SK-N-SH (cell line): ENCODE measurements around the gene CCDC192. TPM values are rescaled to one million over a fixed set of nuclear protein-coding genes. Genes with fewer than 3 reads are reported as not detected.

Experiments
- CTCF ChIA-PET: fragments of 300-600, 350-600 bp; formaldehyde crosslinking; extraction: SDS; loops from one replicate; lab custom pipeline; 2021; lab: Yijun Ruan, JAX
- POLR2A ChIA-PET: fragments of 350-600 bp; sonication (Branson Sonifier 250); formaldehyde crosslinking; extraction: SDS; loops from one replicate; lab custom pipeline; 2020; ENCODE audit warnings: antibody characterized with exemption, inconsistent platforms; lab: Yijun Ruan, JAX
- DNase-seq: peaks from one replicate; pipeline ENCODE4 v3.0.0; 2012
- H2AFZ ChIP-seq: fragments of 200-600 bp; sonication (generic); 2 replicates; pipeline ENCODE4 v1.8.1; 2016; ENCODE audit warnings: antibody characterized with exemption, mild to moderate bottlenecking, low read depth
- H3F3A ChIP-seq: fragments of 200-600 bp; sonication (generic); replicated peaks from 2 replicates; pipeline ENCODE3; 2016; ENCODE audit warnings: antibody characterized with exemption, mild to moderate bottlenecking; ENCODE audit not compliant: insufficient read depth
- H3K27ac ChIP-seq, 2 experiments: fragments of 200-500 bp in 1 of 2; fragments of 200-600 bp in 1 of 2; sonication (Bioruptor generic) in 1 of 2; sonication (generic), shearing (Covaris generic) in 1 of 2; 2 replicates each; pipeline versions ENCODE4 v1.5.1 to v1.6.1; 2014 to 2016; ENCODE audit warnings: low read depth in 2 of 2, inconsistent platforms in 1 of 2, low read length in 1 of 2, mild to moderate bottlenecking in 1 of 2, mixed read lengths in 1 of 2
- H3K27me3 ChIP-seq: fragments of 200-600 bp; sonication (generic), shearing (Covaris generic); 2 replicates; pipeline ENCODE4 v1.6.1; 2016; ENCODE audit warnings: mixed run types; ENCODE audit not compliant: insufficient read depth
- H3K36me3 ChIP-seq, 2 experiments: fragments of 200-500 bp in 1 of 2; fragments of 200-600 bp in 1 of 2; sonication (Bioruptor generic) in 1 of 2; sonication (generic) in 1 of 2; replicated peaks in 1 of 2; 2 replicates each; pipeline versions ENCODE3 to v1.5.1; 2014 to 2016; ENCODE audit warnings: low read length in 1 of 2, mild to moderate bottlenecking in 1 of 2; ENCODE audit not compliant: insufficient read depth in 2 of 2, control insufficient read depth in 1 of 2
- H3K4me1 ChIP-seq, 2 experiments: fragments of 200-500 bp in 1 of 2; fragments of 200-600 bp in 1 of 2; sonication (Bioruptor generic) in 1 of 2; sonication (generic), shearing (Covaris generic) in 1 of 2; 2 replicates each; pipeline versions ENCODE4 v1.5.1 to v1.6.1; 2014 to 2016; ENCODE audit warnings: low read depth in 1 of 2, low read length in 1 of 2, mixed run types in 1 of 2; ENCODE audit not compliant: insufficient read depth in 2 of 2, control insufficient read depth in 1 of 2
- H3K4me2 ChIP-seq: fragments of 200-600 bp; sonication (generic), shearing (Covaris generic); 2 replicates; pipeline ENCODE4 v1.6.1; 2017; ENCODE audit warnings: mixed run types
- H3K4me3 ChIP-seq, 2 experiments: fragments of 200-500 bp in 1 of 2; fragments of 200-600 bp in 1 of 2; sonication (Bioruptor generic) in 1 of 2; sonication (generic), shearing (Covaris generic) in 1 of 2; 2 replicates each; pipeline versions ENCODE4 v1.5.1 to v1.8.1; 2014 to 2016; ENCODE audit warnings: low read depth in 2 of 2, inconsistent platforms in 1 of 2, low read length in 1 of 2, mild to moderate bottlenecking in 1 of 2, mixed read lengths in 1 of 2, moderate library complexity in 1 of 2
- H3K79me2 ChIP-seq: fragments of 200-600 bp; sonication (generic); 2 replicates; pipeline ENCODE4 v1.8.1; 2017; ENCODE audit warnings: mild to moderate bottlenecking; ENCODE audit not compliant: insufficient read depth
- H3K9ac ChIP-seq: fragments of 200-600 bp; sonication (generic); 2 replicates; pipeline ENCODE4 v1.6.1; 2017; ENCODE audit warnings: mixed run types
- H3K9me2 ChIP-seq: fragments of 200-600 bp; sonication (generic); 2 replicates; pipeline ENCODE4 v1.6.1; 2017; ENCODE audit warnings: mixed run types
- H3K9me3 ChIP-seq: fragments of 200-600 bp; sonication (generic); 2 replicates; pipeline ENCODE4 v1.6.1; 2017; ENCODE audit warnings: mixed run types, mild to moderate bottlenecking, moderate library complexity
- H4K20me1 ChIP-seq: fragments of 200-600 bp; sonication (generic); 2 replicates; pipeline ENCODE4 v1.6.1; 2017; ENCODE audit warnings: mild to moderate bottlenecking, mixed run types; ENCODE audit not compliant: insufficient read depth
- EZH2phosphoT487 ChIP-seq: fragments of 200-600 bp; sonication (generic); IDR thresholded peaks from 2 replicates; pipeline ENCODE4 v1.6.1; 2017; ENCODE audit warnings: low read depth, mixed run types, mild to moderate bottlenecking, antibody characterized with exemption, moderate library complexity, borderline replicate concordance
- FOXJ3 ChIP-seq: sonication (generic); formaldehyde crosslinking; IDR thresholded peaks from 2 replicates; pipeline ENCODE4 v1.5.1; 2020; ENCODE audit warnings: mild to moderate bottlenecking, missing genetic modification reagents
- GATA2 ChIP-seq: sonication (generic); formaldehyde crosslinking; IDR thresholded peaks from 2 replicates; pipeline ENCODE4 v1.5.0; 2020; ENCODE audit warnings: mild to moderate bottlenecking, missing genetic modification reagents
- MEF2A ChIP-seq: IDR thresholded peaks from 2 replicates; pipeline ENCODE4 v1.4.0; 2012; ENCODE audit warnings: low read depth, borderline replicate concordance
- NFIC ChIP-seq: IDR thresholded peaks from 2 replicates; pipeline ENCODE4 v1.4.0; 2012; ENCODE audit warnings: borderline replicate concordance
- NRF1 ChIP-seq: IDR thresholded peaks from 2 replicates; pipeline ENCODE4 v1.6.1; 2012; ENCODE audit warnings: low read depth, mild to moderate bottlenecking, low read length
- POLR2AphosphoS5 ChIP-seq: IDR thresholded peaks from 2 replicates; pipeline ENCODE4 v1.6.1; 2012; ENCODE audit warnings: low read depth, low read length
- RAD21 ChIP-seq: IDR thresholded peaks from 2 replicates; pipeline ENCODE4 v1.6.1; 2012; ENCODE audit warnings: mild to moderate bottlenecking, low read length
- RFX5 ChIP-seq: IDR thresholded peaks from 2 replicates; pipeline ENCODE4 v1.6.1; 2012; ENCODE audit warnings: mild to moderate bottlenecking, improper control_type of control experiment, low read length
- RXRA ChIP-seq: IDR thresholded peaks from 2 replicates; pipeline ENCODE4 v1.4.0; 2012; ENCODE audit warnings: low read depth, mild to moderate bottlenecking, borderline replicate concordance
- TCF12 ChIP-seq: IDR thresholded peaks from 2 replicates; pipeline ENCODE4 v1.4.0; 2012
- TEAD4 ChIP-seq: IDR thresholded peaks from 2 replicates; pipeline ENCODE4 v1.4.0; 2012; ENCODE audit warnings: mild to moderate bottlenecking, borderline replicate concordance; ENCODE audit not compliant: insufficient read depth
- WGBS: methylation state at CpG from one replicate; pipeline ENCODE4 v1.1.6; 2017; ENCODE audit warnings: low lambda C conversion rate; 5-methylcytosine and 5-hydroxymethylcytosine counted together
- polyA plus RNA-seq, 3 experiments: library from polyadenylated mRNA; depleted of rRNA; stranded (reverse); fragments of >200 nt; gene quantifications; 2 replicates each; pipeline ENCODE4 v1.2.3, GENCODE V29; 2012
- TF ChIP-seq, protein P1 (sequence below): IDR thresholded peaks from 2 replicates; pipeline ENCODE4 v1.4.0; 2012; ENCODE audit warnings: low read depth, borderline replicate concordance
- TF ChIP-seq, protein P2 (sequence below): IDR thresholded peaks from 2 replicates; pipeline ENCODE4; 2012
- TF ChIP-seq, protein P3 (sequence below): fragments of 200-600 bp; sonication (generic); IDR thresholded peaks from 2 replicates; pipeline ENCODE4 v1.6.1; 2017; ENCODE audit warnings: antibody characterized with exemption, mild to moderate bottlenecking, moderate library complexity
- TF ChIP-seq, protein P4 (sequence below): IDR thresholded peaks from 2 replicates; pipeline ENCODE4 v1.6.1; 2012; ENCODE audit warnings: mild to moderate bottlenecking, low read depth, low read length, moderate library complexity

The CCDC192 gene
- polyA plus RNA-seq, 1 of the 3 experiments (the other 2 are of a cell fraction): not detected

DNA sequence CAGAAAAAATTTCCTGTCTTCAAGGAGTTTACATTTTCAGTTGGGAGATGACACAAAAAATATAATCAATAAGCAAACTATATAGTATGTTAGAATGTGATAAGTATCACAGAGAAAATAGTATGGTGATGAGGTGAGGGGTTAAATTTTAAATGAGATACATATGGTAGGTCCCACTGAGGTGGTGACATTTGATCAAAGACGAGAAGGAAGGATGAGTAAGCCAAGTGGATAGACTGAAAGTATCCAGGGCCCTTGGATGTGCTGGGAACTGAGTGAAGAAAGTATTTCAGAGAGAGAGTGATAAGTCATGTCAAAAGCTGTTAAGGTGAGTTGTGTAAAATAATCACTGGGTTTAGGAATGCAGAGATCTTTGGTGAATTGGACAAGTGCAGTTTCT, 3.5 kb downstream of the CCDC192 start:
- H3K27ac ChIP-seq: no peak overlapping the region
- no peaks in the 10 kb centered on the region; the same call in 1 of the 2 replicates for H3K27me3 ChIP-seq
- no peaks in the 10 kb centered on the region for H4K20me1 ChIP-seq
- no peak overlapping the region for H3K4me3 ChIP-seq
- H3K79me2 ChIP-seq: no peaks in the 10 kb centered on the region
- H3F3A ChIP-seq: no peaks in the 10 kb centered on the region
- no peak overlapping the region for H3K9ac ChIP-seq
- H3K9me3 ChIP-seq: no peaks in the 10 kb centered on the region
- 5% methylated on average over 1 of the region's 1 CpG for WGBS
- H3K4me2 ChIP-seq: no peak overlapping the region
- no peaks in the 10 kb centered on the region for H3K36me3 ChIP-seq
- TF ChIP-seq TEAD4 (no peak), NFIC (no peak), NRF1 (no peak)
- TF ChIP-seq, protein P1, sequence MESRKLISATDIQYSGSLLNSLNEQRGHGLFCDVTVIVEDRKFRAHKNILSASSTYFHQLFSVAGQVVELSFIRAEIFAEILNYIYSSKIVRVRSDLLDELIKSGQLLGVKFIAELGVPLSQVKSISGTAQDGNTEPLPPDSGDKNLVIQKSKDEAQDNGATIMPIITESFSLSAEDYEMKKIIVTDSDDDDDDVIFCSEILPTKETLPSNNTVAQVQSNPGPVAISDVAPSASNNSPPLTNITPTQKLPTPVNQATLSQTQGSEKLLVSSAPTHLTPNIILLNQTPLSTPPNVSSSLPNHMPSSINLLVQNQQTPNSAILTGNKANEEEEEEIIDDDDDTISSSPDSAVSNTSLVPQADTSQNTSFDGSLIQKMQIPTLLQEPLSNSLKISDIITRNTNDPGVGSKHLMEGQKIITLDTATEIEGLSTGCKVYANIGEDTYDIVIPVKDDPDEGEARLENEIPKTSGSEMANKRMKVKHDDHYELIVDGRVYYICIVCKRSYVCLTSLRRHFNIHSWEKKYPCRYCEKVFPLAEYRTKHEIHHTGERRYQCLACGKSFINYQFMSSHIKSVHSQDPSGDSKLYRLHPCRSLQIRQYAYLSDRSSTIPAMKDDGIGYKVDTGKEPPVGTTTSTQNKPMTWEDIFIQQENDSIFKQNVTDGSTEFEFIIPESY: no peak
- H3K4me1 ChIP-seq: no peaks in the 10 kb centered on the region
- ChIA-PET POLR2A (no interaction called here), CTCF (no interaction called here)
- H2AFZ ChIP-seq: no peak overlapping the region
- no peaks in the 10 kb centered on the region for H3K9me2 ChIP-seq
- DNase-seq: no peak

DNA sequence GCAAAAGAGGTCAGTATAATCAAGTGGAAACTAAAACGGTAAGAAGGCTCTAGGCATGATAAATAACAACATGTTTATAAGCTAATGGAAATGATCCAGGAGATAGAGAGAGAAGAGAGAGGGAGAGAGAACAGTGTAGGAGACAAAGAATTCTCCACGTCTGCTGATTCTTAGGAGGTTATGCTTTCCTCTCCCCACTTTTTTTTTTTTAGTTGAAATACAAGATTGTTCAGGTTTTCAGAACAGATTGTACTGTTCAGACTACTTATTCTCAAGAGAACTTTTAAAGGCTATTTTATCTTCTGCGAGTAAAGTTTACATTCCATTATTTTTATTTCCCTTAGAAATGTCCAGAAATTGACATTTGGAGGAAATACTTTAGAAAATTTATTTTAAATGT, 4.0 kb downstream of the CCDC192 start:
- H3K9me3 ChIP-seq: no peaks in the 10 kb centered on the region
- no peaks in the 10 kb centered on the region for H3K4me1 ChIP-seq
- H3K9ac ChIP-seq: no peak overlapping the region
- no peaks in the 10 kb centered on the region for H3K79me2 ChIP-seq
- no peaks in the 10 kb centered on the region for H3K9me2 ChIP-seq
- no peak overlapping the region for H2AFZ ChIP-seq
- no peaks in the 10 kb centered on the region for H3K36me3 ChIP-seq
- H4K20me1 ChIP-seq: no peaks in the 10 kb centered on the region
- H3K4me3 ChIP-seq: no peak overlapping the region
- H3K4me2 ChIP-seq: no peak overlapping the region
- no peak for DNase-seq
- no peaks in the 10 kb centered on the region; the same call in 1 of the 2 replicates for H3K27me3 ChIP-seq
- TF ChIP-seq POLR2AphosphoS5 (no peak), MEF2A (no peak), RAD21 (no peak), RFX5 (no peak), FOXJ3 (CRISPR knock-in tag) (no peak), GATA2 (CRISPR knock-in tag) (no peak), RXRA (no peak), TCF12 (no peak), EZH2phosphoT487 (no peak)
- TF ChIP-seq, protein P2, sequence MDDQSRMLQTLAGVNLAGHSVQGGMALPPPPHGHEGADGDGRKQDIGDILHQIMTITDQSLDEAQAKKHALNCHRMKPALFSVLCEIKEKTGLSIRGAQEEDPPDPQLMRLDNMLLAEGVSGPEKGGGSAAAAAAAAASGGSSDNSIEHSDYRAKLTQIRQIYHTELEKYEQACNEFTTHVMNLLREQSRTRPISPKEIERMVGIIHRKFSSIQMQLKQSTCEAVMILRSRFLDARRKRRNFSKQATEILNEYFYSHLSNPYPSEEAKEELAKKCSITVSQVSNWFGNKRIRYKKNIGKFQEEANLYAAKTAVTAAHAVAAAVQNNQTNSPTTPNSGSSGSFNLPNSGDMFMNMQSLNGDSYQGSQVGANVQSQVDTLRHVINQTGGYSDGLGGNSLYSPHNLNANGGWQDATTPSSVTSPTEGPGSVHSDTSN: no peak
- TF ChIP-seq, protein P3, sequence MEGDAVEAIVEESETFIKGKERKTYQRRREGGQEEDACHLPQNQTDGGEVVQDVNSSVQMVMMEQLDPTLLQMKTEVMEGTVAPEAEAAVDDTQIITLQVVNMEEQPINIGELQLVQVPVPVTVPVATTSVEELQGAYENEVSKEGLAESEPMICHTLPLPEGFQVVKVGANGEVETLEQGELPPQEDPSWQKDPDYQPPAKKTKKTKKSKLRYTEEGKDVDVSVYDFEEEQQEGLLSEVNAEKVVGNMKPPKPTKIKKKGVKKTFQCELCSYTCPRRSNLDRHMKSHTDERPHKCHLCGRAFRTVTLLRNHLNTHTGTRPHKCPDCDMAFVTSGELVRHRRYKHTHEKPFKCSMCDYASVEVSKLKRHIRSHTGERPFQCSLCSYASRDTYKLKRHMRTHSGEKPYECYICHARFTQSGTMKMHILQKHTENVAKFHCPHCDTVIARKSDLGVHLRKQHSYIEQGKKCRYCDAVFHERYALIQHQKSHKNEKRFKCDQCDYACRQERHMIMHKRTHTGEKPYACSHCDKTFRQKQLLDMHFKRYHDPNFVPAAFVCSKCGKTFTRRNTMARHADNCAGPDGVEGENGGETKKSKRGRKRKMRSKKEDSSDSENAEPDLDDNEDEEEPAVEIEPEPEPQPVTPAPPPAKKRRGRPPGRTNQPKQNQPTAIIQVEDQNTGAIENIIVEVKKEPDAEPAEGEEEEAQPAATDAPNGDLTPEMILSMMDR: no peak
- TF ChIP-seq, protein P4, sequence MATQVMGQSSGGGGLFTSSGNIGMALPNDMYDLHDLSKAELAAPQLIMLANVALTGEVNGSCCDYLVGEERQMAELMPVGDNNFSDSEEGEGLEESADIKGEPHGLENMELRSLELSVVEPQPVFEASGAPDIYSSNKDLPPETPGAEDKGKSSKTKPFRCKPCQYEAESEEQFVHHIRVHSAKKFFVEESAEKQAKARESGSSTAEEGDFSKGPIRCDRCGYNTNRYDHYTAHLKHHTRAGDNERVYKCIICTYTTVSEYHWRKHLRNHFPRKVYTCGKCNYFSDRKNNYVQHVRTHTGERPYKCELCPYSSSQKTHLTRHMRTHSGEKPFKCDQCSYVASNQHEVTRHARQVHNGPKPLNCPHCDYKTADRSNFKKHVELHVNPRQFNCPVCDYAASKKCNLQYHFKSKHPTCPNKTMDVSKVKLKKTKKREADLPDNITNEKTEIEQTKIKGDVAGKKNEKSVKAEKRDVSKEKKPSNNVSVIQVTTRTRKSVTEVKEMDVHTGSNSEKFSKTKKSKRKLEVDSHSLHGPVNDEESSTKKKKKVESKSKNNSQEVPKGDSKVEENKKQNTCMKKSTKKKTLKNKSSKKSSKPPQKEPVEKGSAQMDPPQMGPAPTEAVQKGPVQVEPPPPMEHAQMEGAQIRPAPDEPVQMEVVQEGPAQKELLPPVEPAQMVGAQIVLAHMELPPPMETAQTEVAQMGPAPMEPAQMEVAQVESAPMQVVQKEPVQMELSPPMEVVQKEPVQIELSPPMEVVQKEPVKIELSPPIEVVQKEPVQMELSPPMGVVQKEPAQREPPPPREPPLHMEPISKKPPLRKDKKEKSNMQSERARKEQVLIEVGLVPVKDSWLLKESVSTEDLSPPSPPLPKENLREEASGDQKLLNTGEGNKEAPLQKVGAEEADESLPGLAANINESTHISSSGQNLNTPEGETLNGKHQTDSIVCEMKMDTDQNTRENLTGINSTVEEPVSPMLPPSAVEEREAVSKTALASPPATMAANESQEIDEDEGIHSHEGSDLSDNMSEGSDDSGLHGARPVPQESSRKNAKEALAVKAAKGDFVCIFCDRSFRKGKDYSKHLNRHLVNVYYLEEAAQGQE: no peak
- TF ChIP-seq, protein P1: no peak
- TF ChIP-seq, all 33 proteins: peak for 0
- CTCF ChIA-PET: no interaction called here
- WGBS: 13% methylated on average over 3 of the region's 3 CpGs
- POLR2A ChIA-PET: no interaction called here
- H3F3A ChIP-seq: no peaks in the 10 kb centered on the region
- no peak overlapping the region for H3K27ac ChIP-seq
